ENCODE results near the gene LINGO1. TPM values are rescaled to one million over a fixed set of nuclear protein-coding genes. Genes with fewer than 3 reads are reported as not detected.

The LINGO1 gene
- total RNA-seq, 4 donors from 2014 or later: 0.83 to 2.2 (median 1.0) TPM; not detected in 1

DNA sequence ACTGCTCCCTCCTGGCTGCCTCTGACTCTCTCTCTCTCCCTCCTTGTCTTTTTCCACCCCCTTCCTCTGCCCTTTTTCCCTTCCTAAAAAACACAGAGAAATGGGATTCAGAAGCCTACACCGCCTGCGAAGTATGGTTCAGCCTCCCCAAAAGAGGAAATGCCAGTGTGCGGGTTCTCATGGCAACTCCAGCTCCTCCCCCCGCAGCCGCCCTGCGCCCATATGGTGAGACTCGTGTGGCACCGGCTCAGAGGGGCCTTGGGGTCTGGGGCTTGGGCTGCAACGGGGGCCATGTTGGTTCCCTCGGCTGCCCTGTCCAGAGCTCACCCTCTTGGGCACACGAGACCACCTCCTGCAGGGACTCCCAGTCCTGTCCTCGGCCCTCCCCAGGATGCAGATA is 23.6 kb upstream of the LINGO1 start:
- no peaks in the 10 kb centered on the region for H3K36me3 ChIP-seq
- no peaks in the 10 kb centered on the region for H3K4me1 ChIP-seq
- intact Hi-C loops (cut with DNase I): no loop called here
- peaks cover 0 to 11% (median 3%) of the 10 kb centered on the region in 4 donors for H3K9me3 ChIP-seq
- H3K27me3 ChIP-seq: peaks cover 0 to 79% (median 0%) of the 10 kb centered on the region in 4 donors
- no peak overlapping the region for H3K27ac ChIP-seq (replicated peaks in 1 of 4)
- WGBS: 56% methylated on average over 10 of the region's 12 CpGs
- H3K4me3 ChIP-seq: no peak overlapping the region
- no peak for TF ChIP-seq POLR2A (IDR thresholded peaks at IDR 0.05; ENCODE audit: low read depth)
- no peak for TF ChIP-seq EP300 (IDR thresholded peaks at IDR 0.05)
- TF ChIP-seq, protein P1, sequence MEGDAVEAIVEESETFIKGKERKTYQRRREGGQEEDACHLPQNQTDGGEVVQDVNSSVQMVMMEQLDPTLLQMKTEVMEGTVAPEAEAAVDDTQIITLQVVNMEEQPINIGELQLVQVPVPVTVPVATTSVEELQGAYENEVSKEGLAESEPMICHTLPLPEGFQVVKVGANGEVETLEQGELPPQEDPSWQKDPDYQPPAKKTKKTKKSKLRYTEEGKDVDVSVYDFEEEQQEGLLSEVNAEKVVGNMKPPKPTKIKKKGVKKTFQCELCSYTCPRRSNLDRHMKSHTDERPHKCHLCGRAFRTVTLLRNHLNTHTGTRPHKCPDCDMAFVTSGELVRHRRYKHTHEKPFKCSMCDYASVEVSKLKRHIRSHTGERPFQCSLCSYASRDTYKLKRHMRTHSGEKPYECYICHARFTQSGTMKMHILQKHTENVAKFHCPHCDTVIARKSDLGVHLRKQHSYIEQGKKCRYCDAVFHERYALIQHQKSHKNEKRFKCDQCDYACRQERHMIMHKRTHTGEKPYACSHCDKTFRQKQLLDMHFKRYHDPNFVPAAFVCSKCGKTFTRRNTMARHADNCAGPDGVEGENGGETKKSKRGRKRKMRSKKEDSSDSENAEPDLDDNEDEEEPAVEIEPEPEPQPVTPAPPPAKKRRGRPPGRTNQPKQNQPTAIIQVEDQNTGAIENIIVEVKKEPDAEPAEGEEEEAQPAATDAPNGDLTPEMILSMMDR (IDR thresholded peaks at IDR 0.05): no peak
- no peak for TF ChIP-seq POLR2AphosphoS5 (IDR thresholded peaks at IDR 0.05)
- DNase-seq (ENCODE audit: extremely low spot score): no peak

DNA sequence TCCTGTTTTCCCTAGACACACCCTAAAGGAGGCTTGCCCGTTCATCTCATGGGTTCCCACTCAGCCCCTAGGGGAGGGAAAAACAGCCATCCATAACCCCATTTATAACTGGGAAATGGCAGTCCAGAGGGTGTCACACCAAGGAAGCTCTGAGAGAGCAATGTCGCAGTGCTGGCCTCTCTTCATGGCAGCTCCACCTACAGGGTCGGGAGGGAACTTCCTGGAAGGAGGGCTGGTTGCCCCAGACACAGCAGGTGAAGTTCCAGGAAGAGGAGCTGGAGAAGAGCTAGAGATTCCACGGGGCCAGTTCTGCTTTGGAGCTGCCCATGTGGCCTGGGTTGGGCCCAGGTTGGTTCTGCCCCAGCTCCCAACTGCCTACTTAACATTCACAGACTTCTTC is 22.3 kb upstream of the LINGO1 start:
- Histone ChIP-seq H3K36me3 (no peaks in the 10 kb centered on the region), H3K9me3 (peaks cover 0 to 11% (median 3%) of the 10 kb centered on the region in 4 donors), H3K4me1 (no peaks in the 10 kb centered on the region), H3K27me3 (peaks cover 0 to 66% (median 0%) of the 10 kb centered on the region in 4 donors), H3K27ac (replicated peaks in 1 of 4) (no peak overlapping the region), H3K4me3 (no peak overlapping the region)
- 14% methylated on average over 2 of the region's 4 CpGs for WGBS
- TF ChIP-seq, protein P1 (IDR thresholded peaks at IDR 0.05): no peak
- no peak for TF ChIP-seq POLR2A (IDR thresholded peaks at IDR 0.05; ENCODE audit: low read depth)
- no peak for TF ChIP-seq POLR2AphosphoS5 (IDR thresholded peaks at IDR 0.05)
- TF ChIP-seq EP300 (IDR thresholded peaks at IDR 0.05): no peak
- no peak for DNase-seq (ENCODE audit: extremely low spot score)
- intact Hi-C loops (cut with DNase I): no loop called here

DNA sequence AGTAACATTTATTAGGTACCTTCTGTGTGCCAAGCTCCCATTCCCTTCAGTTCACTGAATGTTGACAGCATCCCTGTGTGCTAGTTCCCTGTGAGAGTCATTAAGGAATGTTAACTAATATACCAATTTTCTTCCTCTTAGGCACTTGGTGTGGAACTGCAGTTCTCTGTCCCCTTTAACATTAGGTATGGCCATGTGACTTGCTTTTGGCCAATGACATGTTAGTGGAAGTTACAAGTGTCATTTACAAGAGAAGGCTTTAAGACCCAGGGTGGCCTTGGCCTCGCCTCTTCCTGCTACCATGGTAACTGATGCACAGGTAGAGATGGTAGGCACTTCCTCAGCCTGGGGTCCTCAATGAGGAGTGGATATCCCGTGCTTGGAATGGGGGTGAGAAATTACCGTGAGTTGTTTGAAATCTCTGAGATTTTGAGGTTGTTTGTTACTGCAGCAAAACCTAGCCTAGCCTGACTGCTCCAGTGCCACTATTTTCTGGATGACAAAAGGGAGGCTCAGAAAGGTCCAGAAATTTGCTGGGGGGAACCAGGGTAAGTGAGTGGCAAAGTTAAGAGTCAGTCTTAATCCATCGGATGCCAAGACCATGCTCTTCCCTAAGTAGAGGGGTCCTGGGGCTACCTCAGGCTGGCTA is 21.2 kb upstream of the LINGO1 start:
- Histone ChIP-seq H3K4me3 (no peak overlapping the region), H3K4me1 (no peaks in the 10 kb centered on the region), H3K27me3 (peaks cover 0 to 56% (median 0%) of the 10 kb centered on the region in 4 donors), H3K27ac (replicated peaks in 1 of 4) (no peak overlapping the region), H3K9me3 (peaks cover 0 to 11% (median 3%) of the 10 kb centered on the region in 4 donors), H3K36me3 (no peaks in the 10 kb centered on the region)
- TF ChIP-seq, protein P1 (IDR thresholded peaks at IDR 0.05): no peak
- TF ChIP-seq POLR2AphosphoS5 (IDR thresholded peaks at IDR 0.05) (no peak), EP300 (IDR thresholded peaks at IDR 0.05) (no peak), POLR2A (IDR thresholded peaks at IDR 0.05; ENCODE audit: low read depth) (no peak)
- no peak for DNase-seq (ENCODE audit: extremely low spot score)
- intact Hi-C loops (cut with DNase I): no loop called here
- WGBS: 84% methylated on average over 4 of the region's 4 CpGs

DNA sequence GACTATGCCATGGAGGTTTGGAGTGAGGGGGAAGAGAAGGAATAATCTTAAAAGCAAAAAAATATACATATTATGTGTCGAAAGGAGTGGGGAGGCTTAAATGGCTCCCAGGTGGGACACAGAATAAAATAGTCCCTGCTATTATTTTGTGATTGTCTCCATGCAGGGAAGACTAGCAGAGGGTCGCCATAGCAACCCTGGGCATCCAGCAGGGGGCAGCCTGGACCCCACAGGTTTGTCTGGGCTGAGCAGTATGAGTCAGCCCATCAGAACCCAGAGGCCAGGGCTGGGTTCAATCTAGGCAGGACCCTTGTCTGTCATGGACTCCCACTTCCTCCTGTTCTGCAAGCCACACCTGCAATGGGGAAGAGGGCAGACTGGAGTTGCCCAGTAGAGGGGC is 17.6 kb upstream of the LINGO1 start:
- TF ChIP-seq EP300 (IDR thresholded peaks at IDR 0.05) (no peak), POLR2AphosphoS5 (IDR thresholded peaks at IDR 0.05) (no peak), POLR2A (IDR thresholded peaks at IDR 0.05; ENCODE audit: low read depth) (no peak)
- TF ChIP-seq, protein P1 (IDR thresholded peaks at IDR 0.05): no peak
- peaks cover 0 to 11% (median 3%) of the 10 kb centered on the region in 4 donors for H3K9me3 ChIP-seq
- no peaks in the 10 kb centered on the region for H3K4me1 ChIP-seq
- no peak overlapping the region for H3K4me3 ChIP-seq
- intact Hi-C loops (cut with DNase I): no loop called here
- H3K27me3 ChIP-seq: peaks cover 0 to 27% (median 0%) of the 10 kb centered on the region in 4 donors
- WGBS: 40% methylated on average over 2 of the region's 2 CpGs
- no peak overlapping the region for H3K27ac ChIP-seq (replicated peaks in 1 of 4)
- DNase-seq (ENCODE audit: extremely low spot score): no peak
- no peaks in the 10 kb centered on the region for H3K36me3 ChIP-seq

All from esophagus muscularis mucosa (tissue), 4 donors.